ENCODE measurements around the gene OR4D1. TPM values are rescaled to one million over a fixed set of nuclear protein-coding genes. Genes with fewer than 3 reads are reported as not detected.

Gene OR4D1
- total and polyA plus RNA-seq, 2 of the 13 experiments (the other 11 are each of a cell fraction or from before 2014, with no cell fraction given) = not detected

GRCh38 chr17:58120195-58120822 is 27.9 kb upstream of the OR4D1 start (continued):
- TF ChIP-seq KLF9 (CRISPR knock-in tag; IDR thresholded peaks at IDR 0.05; ENCODE audit: low read depth) (0 out of 2 replicates have a peak, but pooled peaks have one; percentile 59), ZNF607 (CRISPR knock-in tag; IDR thresholded peaks at IDR 0.05; ENCODE audit: borderline replicate concordance) (peak; percentile 83), ZBTB26 (CRISPR knock-in tag; IDR thresholded peaks at IDR 0.05; ENCODE audit: borderline replicate concordance) (peak; percentile 83), ZNF460 (CRISPR knock-in tag; IDR thresholded peaks at IDR 0.05; ENCODE audit: borderline replicate concordance) (no peak), ZFP36 (IDR thresholded peaks at IDR 0.05; ENCODE audit: borderline replicate concordance, low read depth, low read length, partially characterized antibody) (no peak), ZNF414 (CRISPR knock-in tag; IDR thresholded peaks at IDR 0.05) (no peak), ZNF766 (CRISPR knock-in tag; IDR thresholded peaks at IDR 0.05; ENCODE audit: borderline replicate concordance) (peak; percentile 66; the same call in 1 of the 2 replicates), ZNF318 (CRISPR knock-in tag; IDR thresholded peaks at IDR 0.05) (no peak), BORCS8-MEF2B (CRISPR knock-in tag; IDR thresholded peaks at IDR 0.05) (peak; percentile 81), HOXA5 (CRISPR knock-in tag; IDR thresholded peaks at IDR 0.05) (peak; percentile 91; the same call in 1 of the 2 replicates), ZSCAN29 (CRISPR knock-in tag; conservative IDR thresholded peaks at IDR 0.05) (no peak), ATF7-NPFF (CRISPR knock-in tag; IDR thresholded peaks at IDR 0.05; ENCODE audit: low read depth) (peak; percentile 74; the same call in 1 of the 2 replicates), ZNF160 (CRISPR knock-in tag; IDR thresholded peaks at IDR 0.05) (no peak), AHR (CRISPR knock-in tag; IDR thresholded peaks at IDR 0.05) (0 out of 2 replicates have a peak, but pooled peaks have one; percentile 61), SNAPC2 (CRISPR knock-in tag; IDR thresholded peaks at IDR 0.05) (peak; percentile 57; the same call in 1 of the 2 replicates), ZNF138 (CRISPR knock-in tag; IDR thresholded peaks at IDR 0.05; ENCODE audit: low read depth) (peak; percentile 86; the same call in 1 of the 2 replicates), LRRFIP1 (CRISPR knock-in tag; conservative IDR thresholded peaks at IDR 0.05) (peak; percentile 86)

All from HepG2 (cell line).